Upper lobe of left lung (tissue), 6 donors: ENCODE measurements around the gene YWHAE. TPM values are rescaled to one million over a fixed set of nuclear protein-coding genes. Genes with fewer than 3 reads are reported as not detected.
A peak's percentile ranks its signal among the peaks of the same experiment; 100 is the strongest.

Experiments used
- ATAC-seq, 2 donors: fragments of 200-7000 bp; cut with Tn5 transposase; one replicate each; pipeline ENCODE4 v1.9.1; 2022; ENCODE audit warnings: mild to moderate bottlenecking in 2 of 2, moderate library complexity in 2 of 2; ENCODE audit not compliant: low FRiP score in 2 of 2
- DNase-seq, 2 donors: peaks; one replicate each; pipeline ENCODE4 v3.0.0-alpha.2; 2019 to 2020
- H3K27ac ChIP-seq, 4 donors: fragments of 200-600 bp; sonication (generic); one replicate each; pipeline ENCODE4 v1.5.1; 2016 to 2019
- H3K27me3 ChIP-seq, 4 donors: fragments of 200-600 bp; sonication (generic); one replicate each; pipeline ENCODE4 v1.5.1; 2017 to 2019
- H3K36me3 ChIP-seq, 4 donors: fragments of 200-600 bp; sonication (generic); one replicate each; pipeline ENCODE4 v1.5.1; 2016 to 2019
- H3K4me1 ChIP-seq, 4 donors: fragments of 200-600 bp; sonication (generic); one replicate each; pipeline ENCODE4 v1.5.1; 2018 to 2019
- H3K4me3 ChIP-seq, 4 donors: fragments of 200-600 bp; sonication (generic); one replicate each; pipeline ENCODE4 v1.5.1; 2017 to 2019; ENCODE audit warnings: mild to moderate bottlenecking in 2 of 4, moderate library complexity in 1 of 4
- H3K9me3 ChIP-seq, 4 donors: fragments of 200-600 bp; sonication (generic); one replicate each; pipeline ENCODE4 v1.5.1; 2018 to 2019
- CTCF ChIP-seq, 6 experiments: fragments of 450-650 bp in 4 of 6; fragments of 200-600 bp in 2 of 6; sonication (generic) in 2 of 6; IDR thresholded peaks; one replicate each; pipeline ENCODE4 v1.5.1; 2016 to 2019; ENCODE audit warnings: antibody characterized with exemption in 6 of 6
- EP300 ChIP-seq, 4 donors: sonication (generic); formaldehyde crosslinking; IDR thresholded peaks; one replicate each; pipeline ENCODE4 v1.5.1; 2017; ENCODE audit warnings: antibody characterized with exemption in 4 of 4, control low read depth in 2 of 4
- POLR2A ChIP-seq, 4 donors: fragments of 450-650 bp; IDR thresholded peaks; one replicate each; pipeline ENCODE4 v1.5.1; 2016 to 2017; ENCODE audit warnings: antibody characterized with exemption in 4 of 4, mild to moderate bottlenecking in 2 of 4
- POLR2AphosphoS5 ChIP-seq, 2 donors: sonication (generic); formaldehyde crosslinking; IDR thresholded peaks; one replicate each; pipeline ENCODE4 v1.5.1; 2017; ENCODE audit warnings: antibody characterized with exemption in 2 of 2
- WGBS, 2 donors: methylation state at CpG; one replicate each; pipeline ENCODE4 v1.1.5; 2017 to 2018; 5-methylcytosine and 5-hydroxymethylcytosine counted together
- total RNA-seq, 6 donors: library from RNA; depleted of rRNA in 4 of 6; stranded (reverse); fragments of >200 nt in 4 of 6; gene quantifications; one replicate each; pipeline versions ENCODE4 v1.1.0 to v1.2.1, GENCODE V29; 2016 to 2021
- donor health status: DM: no; HTN: no; CAD: no; lungs with moderate emphysema.
- donor health status: DM: no; HTN: yes; CAD: no; lungs with severe emphysema.

YWHAE gene
- total RNA-seq, 6 donors from 2014 or later: 318 to 698 (median 384) TPM

GRCh38 chr17:1442187-1442586 is 42.2 kb upstream of the YWHAE start:
- no peak for TF ChIP-seq POLR2A (IDR thresholded peaks at IDR 0.05)
- no peak for TF ChIP-seq EP300 (IDR thresholded peaks at IDR 0.05)
- TF ChIP-seq POLR2AphosphoS5 (IDR thresholded peaks at IDR 0.05): no peak
- no peak for TF ChIP-seq CTCF (IDR thresholded peaks at IDR 0.05)
- H3K4me1 ChIP-seq: peaks cover 18 to 43% (median 28%) of the 10 kb centered on the region in 4 donors
- no peak overlapping the region for H3K27ac ChIP-seq
- H3K4me3 ChIP-seq: no peak overlapping the region
- no peak for ATAC-seq
- H3K36me3 ChIP-seq: peaks cover 0 to 13% (median 0%) of the 10 kb centered on the region in 4 donors
- H3K9me3 ChIP-seq: no peaks in the 10 kb centered on the region
- H3K27me3 ChIP-seq: no peaks in the 10 kb centered on the region
- 96 to 97% methylated on average over 4 of the region's 4 CpGs for WGBS, 2 donors
- no peak for DNase-seq

GRCh38 chr17:1440921-1441320 is 40.9 kb upstream of the YWHAE start:
- Histone ChIP-seq H3K27me3 (no peaks in the 10 kb centered on the region), H3K4me3 (no peak overlapping the region), H3K9me3 (no peaks in the 10 kb centered on the region), H3K4me1 (peaks cover 13 to 32% (median 20%) of the 10 kb centered on the region in 4 donors), H3K36me3 (peaks cover 5 to 26% (median 9%) of the 10 kb centered on the region in 4 donors), H3K27ac (no peak overlapping the region)
- TF ChIP-seq EP300 (IDR thresholded peaks at IDR 0.05): no peak
- TF ChIP-seq CTCF (IDR thresholded peaks at IDR 0.05): no peak
- TF ChIP-seq POLR2A (IDR thresholded peaks at IDR 0.05): no peak
- TF ChIP-seq POLR2AphosphoS5 (IDR thresholded peaks at IDR 0.05): no peak
- DNase-seq (no peak), ATAC-seq (no peak)
- WGBS, 2 donors: 94% methylated on average over 8 of the region's 8 CpGs

GRCh38 chr17:1438593-1439083 is 38.6 kb upstream of the YWHAE start:
- no peaks in the 10 kb centered on the region for H3K9me3 ChIP-seq
- no peaks in the 10 kb centered on the region for H3K27me3 ChIP-seq
- peaks cover 13 to 20% (median 18%) of the 10 kb centered on the region in 4 donors for H3K4me1 ChIP-seq
- DNase-seq (peak in 1 of 2 donors; percentile 32), ATAC-seq (no peak)
- 49 to 64% methylated on average over 11 of the region's 11 CpGs for WGBS, 2 donors
- peak overlapping the region in 3 of 4 donors; percentile 46 to 62 (median 57) for H3K27ac ChIP-seq
- no peak overlapping the region for H3K4me3 ChIP-seq
- H3K36me3 ChIP-seq: peaks cover 9 to 39% (median 23%) of the 10 kb centered on the region in 4 donors
- TF ChIP-seq EP300 (IDR thresholded peaks at IDR 0.05) (no peak), POLR2AphosphoS5 (IDR thresholded peaks at IDR 0.05) (no peak), CTCF (IDR thresholded peaks at IDR 0.05) (no peak), POLR2A (IDR thresholded peaks at IDR 0.05) (no peak)

GRCh38 chr17:1435326-1435725 is 35.3 kb upstream of the YWHAE start:
- DNase-seq (no peak), ATAC-seq (no peak)
- Histone ChIP-seq H3K9me3 (no peaks in the 10 kb centered on the region), H3K4me1 (peaks cover 24 to 31% (median 28%) of the 10 kb centered on the region in 4 donors), H3K36me3 (peaks cover 9 to 46% (median 25%) of the 10 kb centered on the region in 4 donors), H3K4me3 (no peak overlapping the region), H3K27ac (no peak overlapping the region), H3K27me3 (no peaks in the 10 kb centered on the region)
- 83 to 84% methylated on average over 3 of the region's 3 CpGs for WGBS, 2 donors
- TF ChIP-seq CTCF (IDR thresholded peaks at IDR 0.05) (no peak), POLR2A (IDR thresholded peaks at IDR 0.05) (no peak), EP300 (IDR thresholded peaks at IDR 0.05) (no peak), POLR2AphosphoS5 (IDR thresholded peaks at IDR 0.05) (no peak)

GRCh38 chr17:1434150-1434549 is 34.1 kb upstream of the YWHAE start:
- Histone ChIP-seq H3K27ac (no peak overlapping the region), H3K9me3 (no peaks in the 10 kb centered on the region), H3K36me3 (peaks cover 9 to 49% (median 26%) of the 10 kb centered on the region in 4 donors), H3K27me3 (no peaks in the 10 kb centered on the region), H3K4me3 (no peak overlapping the region), H3K4me1 (peaks cover 22 to 25% (median 25%) of the 10 kb centered on the region in 4 donors)
- 100% methylated on average over 2 of the region's 3 CpGs for WGBS, 2 donors
- DNase-seq (no peak), ATAC-seq (no peak)
- no peak for TF ChIP-seq EP300 (IDR thresholded peaks at IDR 0.05)
- TF ChIP-seq CTCF (IDR thresholded peaks at IDR 0.05): no peak
- TF ChIP-seq POLR2AphosphoS5 (IDR thresholded peaks at IDR 0.05): no peak
- TF ChIP-seq POLR2A (IDR thresholded peaks at IDR 0.05): no peak
